NCI-H2171 treated with DMSO at 0.1 percent for 48 hours (cell line): ENCODE results near the gene USP47.

ENCODE experiments used
- DNase-seq: peaks from one replicate; lab custom pipeline; 2025; lab: John Stamatoyannopoulos, UW

Gene USP47

DNA sequence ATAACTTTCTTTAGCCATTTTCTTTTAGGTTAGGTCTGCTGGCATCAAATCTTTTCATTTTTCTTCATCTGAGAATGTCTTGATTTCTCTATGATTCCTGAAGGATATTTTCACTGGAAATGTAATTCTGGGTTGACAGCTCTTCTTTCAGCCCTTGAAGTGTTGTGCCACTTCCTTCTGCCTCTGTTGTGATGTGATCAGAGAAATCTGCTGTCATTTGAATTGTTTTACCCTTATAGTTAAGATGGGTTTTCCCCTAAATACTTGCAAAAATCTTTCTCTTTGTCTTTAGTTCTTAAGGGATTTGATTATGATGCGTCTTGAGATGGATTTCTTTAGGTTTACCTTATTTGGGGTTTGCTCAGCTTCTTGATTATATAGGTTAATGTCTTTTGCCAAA lies 23.0 kb downstream of the USP47 start:
- no peak for DNase-seq

DNA sequence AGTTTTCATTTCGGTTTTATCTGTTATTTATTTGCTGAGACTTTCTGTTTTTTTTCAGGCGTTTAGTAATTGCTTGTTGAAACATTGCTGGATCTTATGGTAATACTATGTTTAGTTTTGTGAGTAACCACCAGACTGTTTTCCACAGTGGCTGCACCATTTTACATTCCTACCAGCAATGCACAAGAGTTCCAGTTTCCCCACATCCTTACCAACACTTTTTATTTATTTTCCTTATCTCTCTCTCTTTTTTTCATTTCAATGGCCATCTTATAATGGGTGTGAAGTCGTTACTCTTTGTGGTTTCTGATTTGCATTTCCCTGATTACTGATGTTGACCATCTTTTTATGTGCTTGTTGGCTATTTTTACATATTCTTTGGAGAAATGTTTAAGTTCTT lies 23.7 kb downstream of the USP47 start:
- DNase-seq, result no peak

DNA sequence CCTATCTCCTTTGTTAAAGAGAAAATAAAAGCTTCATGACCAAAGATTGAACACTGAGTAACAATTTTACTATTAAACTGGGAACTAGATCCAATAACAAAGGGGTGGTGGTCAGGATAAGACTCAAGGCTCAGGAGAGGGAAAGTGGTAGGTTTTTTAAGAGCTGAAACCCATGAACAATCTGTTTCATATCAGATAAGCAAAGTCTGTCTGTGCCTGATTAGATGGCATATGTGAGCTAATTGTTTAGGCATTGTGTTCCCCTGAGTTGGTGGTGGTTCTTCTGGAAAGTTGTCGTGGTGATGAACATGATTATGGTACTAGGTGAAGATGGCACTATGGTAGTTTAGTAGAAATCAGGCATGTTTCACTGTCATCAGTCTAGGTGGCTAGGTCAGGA lies 24.4 kb downstream of the USP47 start:
- DNase-seq, result peak; percentile 32

DNA sequence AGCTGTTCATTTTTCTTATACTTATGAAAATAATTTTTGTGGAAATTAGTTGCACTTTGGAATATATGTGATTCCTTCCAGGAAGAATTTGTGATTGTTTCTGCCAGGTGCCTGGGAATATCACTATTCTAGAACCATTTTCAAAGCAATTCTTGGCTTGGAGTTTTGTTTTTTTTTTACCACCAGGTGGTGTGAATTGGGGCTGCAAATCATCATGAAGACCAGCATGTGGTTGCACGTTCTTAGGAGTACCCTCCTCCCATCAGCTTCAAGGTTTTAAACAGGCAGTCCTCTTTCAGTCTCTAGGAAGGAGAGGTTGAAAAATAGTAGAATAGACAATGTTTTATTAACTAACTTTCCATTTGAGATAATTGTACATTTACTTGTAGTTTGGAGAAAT lies 25.9 kb downstream of the USP47 start:
- DNase-seq, result peak; percentile 10

GRCh38 chr11:11871991-11872401 lies 30.2 kb downstream of the USP47 start:
- no peak for DNase-seq

DNA sequence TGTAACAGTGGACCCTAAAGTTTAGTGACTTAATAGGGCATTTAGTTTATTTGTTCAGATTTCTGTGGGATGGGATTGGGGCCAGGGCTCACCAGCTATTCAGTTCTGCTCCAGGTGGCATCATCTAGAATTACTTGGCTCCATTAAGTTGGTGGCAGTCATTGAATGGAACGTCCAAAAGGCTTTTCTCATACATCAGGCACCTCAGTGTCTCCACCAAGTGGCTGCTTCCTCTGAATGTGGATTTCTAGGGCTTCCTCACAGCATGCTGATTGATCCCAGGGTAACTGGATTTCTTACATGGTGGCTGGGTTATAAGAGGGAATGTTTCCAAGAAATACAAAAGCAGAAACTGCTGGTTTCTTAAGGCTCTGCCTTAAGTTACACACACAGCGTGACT lies 34.7 kb downstream of the USP47 start:
- peak; percentile 1 for DNase-seq

DNA sequence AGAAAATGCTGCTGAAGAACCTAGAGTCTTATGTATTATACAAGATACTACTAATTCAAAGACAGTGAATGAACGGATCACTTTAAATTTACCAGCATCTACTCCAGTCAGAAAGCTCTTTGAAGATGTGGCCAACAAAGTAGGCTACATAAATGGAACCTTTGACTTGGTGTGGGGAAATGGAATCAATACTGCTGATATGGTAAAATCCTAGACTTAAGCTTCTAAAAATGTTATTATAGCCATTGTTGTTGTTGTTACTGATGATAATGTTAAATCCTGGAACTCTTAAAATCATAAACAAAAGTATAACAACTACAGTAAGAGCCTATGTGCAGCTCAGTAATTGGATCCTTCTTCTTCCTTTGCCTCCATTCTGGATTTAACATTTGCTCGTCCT lies 38.4 kb downstream of the USP47 start:
- no peak for DNase-seq

GRCh38 chr11:11882539-11882938 lies 40.8 kb downstream of the USP47 start:
- DNase-seq, result no peak

DNA sequence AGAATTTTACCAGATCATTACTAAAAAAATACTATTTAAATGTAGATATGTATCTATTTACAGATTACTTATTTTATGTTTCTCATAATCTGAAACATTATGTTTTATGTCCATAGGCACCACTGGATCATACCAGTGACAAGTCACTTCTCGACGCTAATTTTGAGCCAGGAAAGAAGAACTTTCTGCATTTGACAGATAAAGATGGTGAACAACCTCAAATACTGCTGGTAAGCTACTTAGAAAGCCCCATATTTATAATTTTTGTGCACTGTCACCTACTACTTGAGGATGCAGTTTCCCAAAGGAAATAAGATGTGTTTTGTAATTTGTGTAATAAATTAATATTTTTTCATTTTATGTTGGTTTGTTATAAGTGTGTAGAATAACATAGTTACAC lies 42.6 kb downstream of the USP47 start:
- DNase-seq, result no peak

DNA sequence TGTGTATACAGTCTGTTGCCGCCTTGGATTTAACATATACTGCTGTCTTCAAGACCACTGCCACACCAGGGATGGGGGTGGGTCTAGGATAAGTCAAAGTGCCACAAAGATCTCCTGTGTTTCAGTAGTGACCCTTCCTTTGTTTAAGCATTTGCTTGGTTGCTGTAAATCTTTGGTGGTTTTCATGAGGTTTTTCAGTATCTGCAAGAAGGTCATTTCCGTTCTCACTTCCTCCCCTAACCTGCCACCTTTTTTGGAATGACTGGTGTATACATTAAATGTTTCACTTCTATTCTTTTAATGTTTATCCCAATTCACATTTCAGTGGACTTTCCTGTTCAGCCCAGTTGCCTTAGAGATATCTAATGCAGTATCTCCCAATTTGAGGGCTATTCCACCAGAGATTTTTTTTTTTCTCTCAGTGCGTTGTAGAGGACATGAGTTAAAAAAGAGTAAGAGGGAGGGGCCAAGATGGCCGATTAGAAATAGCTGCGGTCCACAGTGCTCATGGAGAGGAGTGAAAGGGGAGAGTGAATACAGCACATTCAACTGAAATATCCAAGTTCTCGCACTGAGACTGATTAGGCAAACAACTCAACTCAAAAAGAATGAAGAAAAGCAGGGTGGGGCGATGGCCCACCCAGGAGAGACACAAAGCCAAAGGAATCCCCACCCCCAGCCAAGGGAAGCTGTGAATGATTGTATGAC lies 43.2 kb downstream of the USP47 start:
- no peak for DNase-seq

GRCh38 chr11:11894486-11894885 lies 52.7 kb downstream of the USP47 start:
- no peak for DNase-seq

- no peak for DNase-seq
Observed at GRCh38 chr11:11895672-11896071, 53.9 kb downstream of the USP47 start.

DNA sequence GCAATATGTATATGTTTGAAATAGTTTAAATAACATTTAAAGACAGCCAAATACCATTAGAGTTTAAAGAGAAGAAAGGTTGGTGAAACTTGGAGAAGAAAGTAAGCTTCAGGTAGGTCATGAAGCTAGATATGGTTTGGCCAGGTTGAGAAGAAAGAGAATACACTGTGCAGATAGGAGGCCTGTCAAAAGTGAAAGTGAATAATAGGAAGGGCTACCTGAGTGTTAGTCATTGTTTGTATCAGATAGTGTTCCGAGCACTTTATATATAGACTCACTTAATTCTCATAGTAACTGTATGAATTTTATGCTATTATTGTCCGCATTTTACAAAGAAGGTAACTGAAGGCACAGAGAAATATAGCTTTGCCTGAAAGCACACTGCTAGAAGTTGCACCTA lies 56.9 kb downstream of the USP47 start:
- no peak for DNase-seq

- no peak for DNase-seq
Observed at GRCh38 chr11:11899401-11899800, 57.6 kb downstream of the USP47 start.

GRCh38 chr11:11901929-11902328 lies 60.2 kb downstream of the USP47 start:
- DNase-seq, result no peak

DNA sequence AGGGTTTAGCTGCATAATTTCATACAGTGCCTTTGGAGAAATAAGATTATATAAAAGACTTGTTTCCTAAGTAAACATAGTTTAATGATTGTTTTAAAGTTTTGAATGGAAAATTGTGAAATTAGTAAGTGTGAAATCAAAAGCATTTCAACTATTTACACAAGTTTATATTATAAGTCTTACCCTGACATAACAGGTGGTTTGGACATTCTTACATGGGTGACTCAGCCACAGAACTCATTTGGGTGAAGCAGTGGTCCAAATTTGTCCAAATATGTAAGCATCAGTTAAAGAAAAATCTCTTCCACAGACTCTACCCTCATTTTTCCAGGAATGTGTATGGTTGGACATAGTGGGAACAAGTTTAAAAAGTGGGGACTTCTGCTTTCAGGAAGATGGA lies 68.0 kb downstream of the USP47 start:
- DNase-seq, result no peak

GRCh38 chr11:11910541-11910940 lies 68.8 kb downstream of the USP47 start:
- no peak for DNase-seq

GRCh38 chr11:11913395-11913794 lies 71.6 kb downstream of the USP47 start:
- DNase-seq, result no peak

DNA sequence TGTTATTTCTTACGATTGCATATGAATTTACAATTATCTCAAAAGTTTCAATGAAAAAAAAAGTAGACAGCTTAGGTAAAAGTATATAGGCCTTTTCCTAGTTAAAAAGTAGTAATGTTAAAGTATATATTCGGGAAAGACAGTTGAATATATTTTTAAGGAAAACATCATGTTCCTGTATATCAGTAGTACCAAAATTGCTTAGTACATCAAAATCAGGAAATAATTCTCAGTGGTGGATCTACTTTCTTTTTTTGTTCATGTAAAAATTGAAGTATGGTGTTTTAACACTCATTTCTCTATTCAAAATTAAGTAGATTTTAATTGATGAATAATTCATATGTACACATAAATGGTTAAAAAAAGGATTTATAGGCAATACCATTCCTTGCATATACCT lies 73.9 kb downstream of the USP47 start:
- no peak for DNase-seq

DNA sequence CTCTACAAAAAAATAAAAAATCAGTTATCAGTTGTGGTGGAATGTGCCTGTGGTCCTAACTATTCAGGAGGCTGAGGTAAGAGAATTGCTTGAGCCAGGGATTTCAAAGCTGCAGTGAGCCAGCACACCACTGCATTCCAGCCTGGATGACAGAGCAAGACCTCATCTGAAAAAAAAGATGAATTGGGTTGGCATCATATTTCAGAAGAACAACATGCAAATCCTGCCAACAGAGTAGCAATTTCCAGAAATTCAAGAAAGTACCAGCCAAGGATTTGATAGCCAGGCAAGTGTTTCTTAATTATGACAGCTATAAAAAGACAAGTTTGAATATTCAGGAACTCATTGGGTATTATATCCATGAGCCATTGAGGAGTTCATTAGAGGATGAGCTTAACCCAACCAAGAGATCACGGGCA lies 75.2 kb downstream of the USP47 start:
- no peak for DNase-seq

DNA sequence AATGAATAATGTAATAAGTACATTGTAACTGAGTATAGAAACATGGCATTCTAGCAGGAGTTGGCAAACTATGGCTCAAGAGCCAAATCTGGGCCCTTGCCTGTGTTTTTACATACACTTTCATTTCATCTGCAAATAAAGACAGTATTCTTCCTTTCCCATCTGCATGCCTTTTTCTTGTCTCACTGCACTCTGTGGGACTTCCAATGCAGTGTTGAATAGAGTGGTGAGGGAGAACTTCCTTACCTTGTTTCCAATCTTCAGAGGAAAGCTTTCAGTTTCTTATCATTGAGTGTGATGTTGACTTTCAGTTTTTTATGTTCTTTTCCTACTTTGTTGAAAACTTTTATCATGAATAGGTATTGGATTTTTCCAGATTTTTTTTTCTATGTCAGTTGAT lies 82.1 kb downstream of the USP47 start:
- DNase-seq, result no peak

DNA sequence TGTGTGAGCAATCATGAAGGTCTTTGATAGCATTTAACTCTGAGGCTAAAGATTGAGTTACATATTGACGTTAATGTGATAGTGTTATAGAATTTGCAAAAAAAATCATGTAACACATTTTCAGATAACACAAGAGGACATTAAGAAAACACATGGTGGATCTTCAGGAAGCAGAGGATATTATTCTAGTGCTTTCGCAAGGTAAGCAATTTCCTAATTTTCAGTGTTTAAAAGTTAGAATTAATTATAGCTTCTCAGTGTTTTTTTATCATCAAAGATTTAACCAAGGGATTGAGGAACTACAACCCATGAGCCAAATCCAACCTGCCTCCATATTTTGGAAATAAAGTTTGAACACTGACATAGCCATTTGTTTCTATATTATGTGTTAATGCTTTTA lies 88.1 kb downstream of the USP47 start:
- DNase-seq, result no peak

DNA sequence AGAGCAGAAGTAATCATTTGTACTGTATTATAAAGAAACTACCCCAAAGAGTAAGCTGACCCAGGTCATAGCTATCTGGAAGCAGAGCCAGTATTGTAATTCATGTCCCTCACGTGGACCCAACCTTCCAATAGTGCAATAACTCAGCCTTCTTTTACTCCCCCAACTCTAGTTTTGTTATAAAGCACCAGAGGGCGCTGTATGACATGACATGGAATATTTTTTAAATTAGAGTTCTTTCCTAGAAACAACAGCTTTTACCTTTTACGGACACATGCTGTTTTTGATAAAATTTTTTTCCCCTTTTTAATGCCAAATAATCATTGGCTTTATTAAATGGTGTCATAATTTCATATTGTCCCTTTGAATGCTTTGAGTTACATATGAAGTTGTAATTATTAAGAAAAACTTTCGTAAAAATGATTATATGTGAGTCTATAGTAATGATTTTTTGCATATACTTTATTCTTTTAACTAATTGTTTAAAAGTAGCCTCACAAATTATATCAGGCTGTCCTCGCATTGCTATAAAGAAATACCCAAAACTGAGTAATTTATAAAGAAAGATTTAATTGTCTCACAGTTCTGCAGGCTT lies 89.8 kb downstream of the USP47 start:
- peak; percentile 33 for DNase-seq

GRCh38 chr11:11935536-11935935 lies 93.8 kb downstream of the USP47 start:
- no peak for DNase-seq
